ENCODE measurements around the gene NGF.
"Not testable (repeated sequence)": the region's sequence is repeated elsewhere in the genome, so short reads cannot be mapped to it uniquely, and the experiment has no call there.

NGF gene

DNA sequence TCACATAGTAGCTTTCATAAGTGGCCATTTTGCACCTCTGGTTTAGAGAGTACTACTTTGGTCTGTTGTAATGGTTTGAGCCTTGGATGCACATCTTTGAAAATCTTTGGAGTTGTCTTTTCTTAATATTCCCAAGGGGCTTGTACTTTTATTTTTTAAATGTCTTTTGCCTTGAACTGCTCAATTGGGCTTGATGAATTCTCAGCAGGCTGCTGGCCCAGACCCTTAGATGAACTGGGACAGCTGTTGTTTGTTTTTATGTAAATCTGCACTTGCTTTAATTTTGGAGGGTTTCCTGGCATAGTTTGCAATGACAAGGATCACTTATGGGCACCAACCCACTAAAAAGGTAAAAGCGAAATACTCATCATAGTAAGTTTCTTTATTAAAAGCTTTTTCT is 24.9 kb downstream of the NGF start:
- ATAC-seq, result no peak
- TF ChIP-seq ZNF8 (CRISPR knock-in tag; IDR thresholded peaks at IDR 0.05) (no peak), ZNF565 (CRISPR knock-in tag; conservative IDR thresholded peaks at IDR 0.05; ENCODE audit: low read depth) (no peak), ZFP30 (CRISPR knock-in tag; IDR thresholded peaks at IDR 0.05) (no peak), ZFP3 (CRISPR knock-in tag; IDR thresholded peaks at IDR 0.05) (no peak), BACH2 (CRISPR knock-in tag; IDR thresholded peaks at IDR 0.05; ENCODE audit: borderline replicate concordance) (no peak), SNAI2 (CRISPR knock-in tag; IDR thresholded peaks at IDR 0.05) (no peak), ESRRG (CRISPR knock-in tag; IDR thresholded peaks at IDR 0.05) (no peak), ZNF70 (CRISPR knock-in tag; IDR thresholded peaks at IDR 0.05) (no peak), CSDC2 (CRISPR knock-in tag; IDR thresholded peaks at IDR 0.05) (no peak), ISL1 (CRISPR knock-in tag; IDR thresholded peaks at IDR 0.05) (no peak), TCF4 (CRISPR knock-in tag; IDR thresholded peaks at IDR 0.05; ENCODE audit: borderline replicate concordance) (no peak)
- TF ChIP-seq, protein P1, sequence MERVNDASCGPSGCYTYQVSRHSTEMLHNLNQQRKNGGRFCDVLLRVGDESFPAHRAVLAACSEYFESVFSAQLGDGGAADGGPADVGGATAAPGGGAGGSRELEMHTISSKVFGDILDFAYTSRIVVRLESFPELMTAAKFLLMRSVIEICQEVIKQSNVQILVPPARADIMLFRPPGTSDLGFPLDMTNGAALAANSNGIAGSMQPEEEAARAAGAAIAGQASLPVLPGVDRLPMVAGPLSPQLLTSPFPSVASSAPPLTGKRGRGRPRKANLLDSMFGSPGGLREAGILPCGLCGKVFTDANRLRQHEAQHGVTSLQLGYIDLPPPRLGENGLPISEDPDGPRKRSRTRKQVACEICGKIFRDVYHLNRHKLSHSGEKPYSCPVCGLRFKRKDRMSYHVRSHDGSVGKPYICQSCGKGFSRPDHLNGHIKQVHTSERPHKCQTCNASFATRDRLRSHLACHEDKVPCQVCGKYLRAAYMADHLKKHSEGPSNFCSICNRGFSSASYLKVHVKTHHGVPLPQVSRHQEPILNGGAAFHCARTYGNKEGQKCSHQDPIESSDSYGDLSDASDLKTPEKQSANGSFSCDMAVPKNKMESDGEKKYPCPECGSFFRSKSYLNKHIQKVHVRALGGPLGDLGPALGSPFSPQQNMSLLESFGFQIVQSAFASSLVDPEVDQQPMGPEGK (CRISPR knock-in tag; IDR thresholded peaks at IDR 0.05; ENCODE audit: borderline replicate concordance), result no peak

DNA sequence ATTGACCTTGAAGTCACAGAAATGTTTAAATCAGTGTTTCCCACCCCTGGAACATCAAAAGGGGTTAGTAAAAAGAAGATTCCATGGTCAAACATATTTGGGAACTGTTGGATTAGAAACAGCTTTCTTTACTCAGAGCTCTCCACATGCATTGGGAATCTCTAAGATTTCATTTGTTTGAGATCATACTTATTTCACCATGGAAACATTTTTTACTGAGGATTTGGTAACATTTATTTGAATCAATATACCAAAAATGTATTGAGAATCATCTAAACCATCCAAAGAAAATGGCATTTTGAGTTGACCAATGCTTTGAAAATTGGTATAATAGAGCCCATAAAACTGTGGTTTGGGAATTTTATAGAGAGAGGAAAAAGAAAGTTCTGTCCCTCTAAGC is 25.3 kb downstream of the NGF start:
- TF ChIP-seq ZNF8 (CRISPR knock-in tag; IDR thresholded peaks at IDR 0.05), result no peak
- TF ChIP-seq, protein P2, sequence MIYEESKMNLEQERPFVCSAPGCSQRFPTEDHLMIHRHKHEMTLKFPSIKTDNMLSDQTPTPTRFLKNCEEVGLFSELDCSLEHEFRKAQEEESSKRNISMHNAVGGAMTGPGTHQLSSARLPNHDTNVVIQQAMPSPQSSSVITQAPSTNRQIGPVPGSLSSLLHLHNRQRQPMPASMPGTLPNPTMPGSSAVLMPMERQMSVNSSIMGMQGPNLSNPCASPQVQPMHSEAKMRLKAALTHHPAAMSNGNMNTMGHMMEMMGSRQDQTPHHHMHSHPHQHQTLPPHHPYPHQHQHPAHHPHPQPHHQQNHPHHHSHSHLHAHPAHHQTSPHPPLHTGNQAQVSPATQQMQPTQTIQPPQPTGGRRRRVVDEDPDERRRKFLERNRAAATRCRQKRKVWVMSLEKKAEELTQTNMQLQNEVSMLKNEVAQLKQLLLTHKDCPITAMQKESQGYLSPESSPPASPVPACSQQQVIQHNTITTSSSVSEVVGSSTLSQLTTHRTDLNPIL (CRISPR knock-in tag; IDR thresholded peaks at IDR 0.05; ENCODE audit: low read depth), result no peak
- no peak for ATAC-seq

DNA sequence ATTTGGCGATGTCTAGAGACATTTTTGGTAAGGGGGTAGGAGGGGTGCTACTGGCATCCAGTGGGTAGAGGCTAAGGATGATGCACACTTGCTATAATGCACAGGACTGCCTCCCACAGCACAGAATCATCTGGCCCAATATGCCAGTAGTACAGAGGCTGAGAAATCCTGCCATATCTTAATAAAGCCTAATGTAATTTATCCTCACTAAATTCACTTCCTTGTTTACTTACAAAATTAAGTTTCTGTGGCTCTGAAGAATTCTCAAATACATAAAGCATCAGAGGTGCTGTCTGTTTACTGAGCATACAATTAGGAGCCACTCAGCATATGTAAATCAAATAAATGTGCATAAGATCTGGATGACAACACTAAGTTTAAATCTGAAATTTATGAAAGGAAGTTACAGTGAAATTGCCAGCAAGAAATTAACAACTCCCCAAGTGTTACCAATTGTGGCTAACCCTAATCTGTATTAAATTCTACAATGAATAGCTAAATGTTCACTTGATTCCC is 26.5 kb downstream of the NGF start:
- ATAC-seq, result peak; percentile 33; the same call in 1 of the 3 replicates
- TF ChIP-seq ZNF70 (CRISPR knock-in tag; IDR thresholded peaks at IDR 0.05), result 0 out of 2 replicates have a peak, but pooled peaks have one; percentile 16
- TF ChIP-seq ZFP3 (CRISPR knock-in tag; IDR thresholded peaks at IDR 0.05), result no peak

DNA sequence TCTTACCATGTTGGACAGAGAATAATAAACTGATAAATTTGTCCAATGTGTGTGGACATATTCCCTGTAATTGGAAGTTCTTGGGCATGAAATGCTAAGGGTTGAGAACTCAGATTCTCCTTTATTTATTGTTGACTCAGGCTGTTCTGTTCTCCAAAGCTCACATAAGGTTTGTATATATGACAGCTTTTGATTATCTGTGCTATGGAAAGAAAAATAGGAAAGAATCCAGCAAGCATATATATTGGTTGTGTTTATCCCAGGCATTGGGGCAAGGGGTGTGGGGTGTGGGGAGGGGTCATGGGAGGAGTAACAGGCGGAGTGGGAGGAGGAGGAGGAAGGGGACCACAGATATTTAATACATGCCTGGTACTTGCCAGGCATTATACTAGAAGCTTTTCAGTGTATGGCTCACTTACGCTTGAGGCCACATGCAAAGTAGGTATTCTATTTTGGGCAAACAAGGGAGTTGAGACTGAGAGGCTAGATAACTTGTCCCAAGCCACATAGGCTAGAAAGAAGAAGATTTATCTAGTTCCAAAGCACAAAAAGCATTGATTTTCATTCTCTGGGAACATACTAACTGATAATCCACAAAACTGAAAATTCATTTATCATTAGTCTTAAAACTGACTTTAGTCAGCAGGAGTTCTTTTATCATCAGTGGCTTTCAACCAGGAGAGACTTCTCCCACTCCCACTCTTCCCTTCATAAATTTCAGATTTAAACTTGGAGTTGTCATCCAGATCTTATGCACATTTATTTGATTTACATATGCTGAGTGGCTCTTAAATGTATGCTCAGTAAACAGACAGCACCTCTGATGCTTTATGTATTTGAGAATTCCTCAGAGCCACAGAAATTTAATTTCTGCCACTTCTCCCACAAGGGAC is 27.2 kb downstream of the NGF start:
- ATAC-seq, result no peak
- TF ChIP-seq CSDC2 (CRISPR knock-in tag; IDR thresholded peaks at IDR 0.05) (no peak), GLIS3 (CRISPR knock-in tag; IDR thresholded peaks at IDR 0.05) (no peak), ESRRG (CRISPR knock-in tag; IDR thresholded peaks at IDR 0.05) (no peak), ZFP3 (CRISPR knock-in tag; IDR thresholded peaks at IDR 0.05) (no peak), RARB (CRISPR knock-in tag; IDR thresholded peaks at IDR 0.05) (no peak)
- TF ChIP-seq, protein P3, sequence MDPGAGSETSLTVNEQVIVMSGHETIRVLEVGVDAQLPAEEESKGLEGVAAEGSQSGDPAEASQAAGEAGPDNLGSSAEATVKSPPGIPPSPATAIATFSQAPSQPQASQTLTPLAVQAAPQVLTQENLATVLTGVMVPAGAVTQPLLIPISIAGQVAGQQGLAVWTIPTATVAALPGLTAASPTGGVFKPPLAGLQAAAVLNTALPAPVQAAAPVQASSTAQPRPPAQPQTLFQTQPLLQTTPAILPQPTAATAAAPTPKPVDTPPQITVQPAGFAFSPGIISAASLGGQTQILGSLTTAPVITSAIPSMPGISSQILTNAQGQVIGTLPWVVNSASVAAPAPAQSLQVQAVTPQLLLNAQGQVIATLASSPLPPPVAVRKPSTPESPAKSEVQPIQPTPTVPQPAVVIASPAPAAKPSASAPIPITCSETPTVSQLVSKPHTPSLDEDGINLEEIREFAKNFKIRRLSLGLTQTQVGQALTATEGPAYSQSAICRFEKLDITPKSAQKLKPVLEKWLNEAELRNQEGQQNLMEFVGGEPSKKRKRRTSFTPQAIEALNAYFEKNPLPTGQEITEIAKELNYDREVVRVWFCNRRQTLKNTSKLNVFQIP (CRISPR knock-in tag; IDR thresholded peaks at IDR 0.05; ENCODE audit: borderline replicate concordance, low read depth), result no peak
- TF ChIP-seq, protein P4, sequence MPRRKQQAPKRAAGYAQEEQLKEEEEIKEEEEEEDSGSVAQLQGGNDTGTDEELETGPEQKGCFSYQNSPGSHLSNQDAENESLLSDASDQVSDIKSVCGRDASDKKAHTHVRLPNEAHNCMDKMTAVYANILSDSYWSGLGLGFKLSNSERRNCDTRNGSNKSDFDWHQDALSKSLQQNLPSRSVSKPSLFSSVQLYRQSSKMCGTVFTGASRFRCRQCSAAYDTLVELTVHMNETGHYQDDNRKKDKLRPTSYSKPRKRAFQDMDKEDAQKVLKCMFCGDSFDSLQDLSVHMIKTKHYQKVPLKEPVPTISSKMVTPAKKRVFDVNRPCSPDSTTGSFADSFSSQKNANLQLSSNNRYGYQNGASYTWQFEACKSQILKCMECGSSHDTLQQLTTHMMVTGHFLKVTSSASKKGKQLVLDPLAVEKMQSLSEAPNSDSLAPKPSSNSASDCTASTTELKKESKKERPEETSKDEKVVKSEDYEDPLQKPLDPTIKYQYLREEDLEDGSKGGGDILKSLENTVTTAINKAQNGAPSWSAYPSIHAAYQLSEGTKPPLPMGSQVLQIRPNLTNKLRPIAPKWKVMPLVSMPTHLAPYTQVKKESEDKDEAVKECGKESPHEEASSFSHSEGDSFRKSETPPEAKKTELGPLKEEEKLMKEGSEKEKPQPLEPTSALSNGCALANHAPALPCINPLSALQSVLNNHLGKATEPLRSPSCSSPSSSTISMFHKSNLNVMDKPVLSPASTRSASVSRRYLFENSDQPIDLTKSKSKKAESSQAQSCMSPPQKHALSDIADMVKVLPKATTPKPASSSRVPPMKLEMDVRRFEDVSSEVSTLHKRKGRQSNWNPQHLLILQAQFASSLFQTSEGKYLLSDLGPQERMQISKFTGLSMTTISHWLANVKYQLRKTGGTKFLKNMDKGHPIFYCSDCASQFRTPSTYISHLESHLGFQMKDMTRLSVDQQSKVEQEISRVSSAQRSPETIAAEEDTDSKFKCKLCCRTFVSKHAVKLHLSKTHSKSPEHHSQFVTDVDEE (CRISPR knock-in tag; IDR thresholded peaks at IDR 0.05), result no peak
- TF ChIP-seq, protein P2 (CRISPR knock-in tag; IDR thresholded peaks at IDR 0.05; ENCODE audit: low read depth), result no peak

DNA sequence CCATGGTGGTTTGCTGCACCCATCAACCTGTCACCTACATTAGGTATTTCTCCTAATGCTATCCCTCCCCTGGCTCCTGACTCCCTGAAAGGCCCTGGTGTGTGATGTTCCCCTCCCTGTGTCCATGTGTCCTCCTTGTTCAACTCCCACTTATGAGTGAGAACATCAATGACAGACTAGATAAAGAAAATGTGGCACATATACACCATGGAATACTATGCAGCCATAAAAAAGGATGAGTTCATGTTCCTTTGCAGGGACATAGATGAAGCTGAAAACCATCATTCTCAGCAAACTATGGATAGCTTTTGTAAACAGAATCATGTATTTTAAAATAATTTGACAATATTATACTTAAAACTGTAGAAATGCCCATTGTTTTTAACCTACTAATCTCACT is 28.5 kb downstream of the NGF start:
- ATAC-seq, result not testable (repeated sequence)

Measured in SK-N-SH treated with all-trans-retinoic acid at 6 μM for 48 hours (cell line).